CD1c-positive myeloid dendritic cell (primary cell): ENCODE results near the gene ARMH2.
"Not testable (repeated sequence)": the region's sequence is repeated elsewhere in the genome, so short reads cannot be mapped to it uniquely, and the experiment has no call there.

Experiments used
- DNase-seq: peaks from one replicate; pipeline ENCODE4 v3.0.0-alpha.2; 2016; ENCODE audit errors: extremely low spot score

Gene ARMH2

DNA sequence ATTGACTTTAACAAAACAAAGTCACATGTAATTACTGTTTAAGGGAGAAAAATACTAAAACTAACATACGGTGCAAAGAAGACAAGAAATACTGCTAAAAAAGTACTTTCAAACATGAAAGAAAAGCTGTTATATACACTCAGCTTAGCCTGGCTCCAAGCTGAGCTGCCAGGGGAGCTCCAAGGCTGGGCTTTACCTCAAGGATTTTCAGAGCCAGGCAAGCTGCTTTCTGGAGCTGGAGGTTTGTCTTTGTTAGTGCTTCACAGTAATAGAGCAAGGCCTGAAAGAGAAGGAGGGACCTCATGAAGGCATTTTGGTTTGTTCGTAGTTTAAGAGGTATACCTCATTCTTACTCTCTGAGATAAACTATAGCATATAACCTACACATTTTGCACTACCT is 19.6 kb upstream of the ARMH2 start:
- no peak for DNase-seq

DNA sequence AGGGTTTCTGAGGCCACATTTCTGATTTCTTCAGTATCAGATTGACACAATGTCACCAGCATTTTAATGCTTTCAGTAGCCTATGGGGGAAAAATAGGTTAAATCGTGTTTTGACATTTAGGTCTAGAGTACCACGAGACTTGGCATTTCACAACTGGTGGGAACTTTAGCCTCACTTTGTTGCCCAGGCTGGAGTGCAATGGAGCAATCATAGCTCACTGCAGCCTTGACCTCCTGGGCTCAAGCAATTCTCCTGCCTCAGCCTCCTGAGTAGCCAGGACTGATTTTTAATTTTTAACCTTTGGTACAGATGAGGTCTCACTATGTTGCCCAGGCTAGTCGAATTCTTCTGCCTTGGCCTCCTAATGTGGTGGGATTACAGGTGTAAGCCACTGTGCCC is 11.0 kb upstream of the ARMH2 start:
- no peak for DNase-seq

- no peak for DNase-seq
Measured at GRCh38 chr6:24807584-24807983, 8.9 kb upstream of the ARMH2 start.

GRCh38 chr6:24802271-24803059 is 3.7 kb upstream of the ARMH2 start:
- no peak for DNase-seq

- no peak for DNase-seq
Measured at GRCh38 chr6:24799541-24799915, 811 bp upstream of the ARMH2 start.

- no peak for DNase-seq
Measured at GRCh38 chr6:24797596-24798216, 1.0 kb downstream of the ARMH2 start.

DNA sequence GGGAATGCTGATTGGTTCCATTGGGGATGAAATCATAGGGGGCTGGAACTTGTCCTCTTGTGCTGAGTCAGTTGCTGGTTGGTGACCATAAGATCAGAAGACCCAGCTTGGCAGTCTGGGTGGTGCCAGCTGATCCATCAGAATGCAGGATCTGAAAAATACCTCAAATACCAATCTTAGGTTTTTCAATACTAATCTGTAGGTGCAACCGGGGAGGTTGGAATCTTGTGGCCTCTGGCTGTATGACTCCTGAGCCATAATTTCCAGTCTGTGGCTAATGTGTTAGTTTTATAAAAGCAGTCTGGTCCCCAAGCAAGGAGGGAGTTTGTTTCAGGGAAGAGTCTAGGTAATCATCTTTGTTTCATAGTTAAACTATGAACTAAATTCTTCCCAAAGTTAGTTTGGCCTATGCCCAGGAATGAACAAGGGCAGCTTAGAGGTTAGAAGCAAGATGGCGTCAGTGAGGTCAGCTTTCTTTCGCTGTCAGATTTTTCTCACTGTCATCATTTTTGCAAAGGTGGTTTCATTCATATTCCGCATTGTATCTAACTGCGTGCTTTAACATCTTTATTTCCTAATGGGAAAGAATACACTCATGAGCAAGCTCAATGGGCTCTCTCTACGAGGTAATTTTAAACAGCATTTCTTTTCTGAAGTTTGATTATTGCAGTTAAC is 2.0 kb downstream of the ARMH2 start:
- DNase-seq: no peak

DNA sequence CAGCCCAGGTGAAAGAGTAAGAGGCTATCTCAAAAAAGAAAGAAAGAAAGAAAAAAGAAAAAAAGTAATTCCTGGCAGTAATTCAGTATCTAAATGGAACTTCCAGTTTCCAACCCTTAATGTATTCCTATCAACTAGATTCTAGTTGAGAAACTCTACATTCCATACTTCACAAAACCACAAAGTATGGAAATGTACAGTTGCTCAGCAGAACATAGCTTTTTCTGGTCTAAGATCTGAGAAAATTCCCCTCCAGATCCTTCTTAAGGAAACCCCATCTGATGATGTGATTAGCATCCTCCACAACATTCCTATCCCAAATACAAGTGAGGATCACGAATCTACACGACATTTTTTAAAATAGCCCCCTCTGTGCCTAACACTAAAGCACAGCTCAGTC is 3.6 kb downstream of the ARMH2 start:
- no peak for DNase-seq

- DNase-seq: no peak
Measured at GRCh38 chr6:24788031-24788665, 10.6 kb downstream of the ARMH2 start.

- no peak for DNase-seq
Measured at GRCh38 chr6:24780206-24780605, 18.5 kb downstream of the ARMH2 start.

GRCh38 chr6:24779416-24780016 is 19.2 kb downstream of the ARMH2 start:
- no peak for DNase-seq

DNA sequence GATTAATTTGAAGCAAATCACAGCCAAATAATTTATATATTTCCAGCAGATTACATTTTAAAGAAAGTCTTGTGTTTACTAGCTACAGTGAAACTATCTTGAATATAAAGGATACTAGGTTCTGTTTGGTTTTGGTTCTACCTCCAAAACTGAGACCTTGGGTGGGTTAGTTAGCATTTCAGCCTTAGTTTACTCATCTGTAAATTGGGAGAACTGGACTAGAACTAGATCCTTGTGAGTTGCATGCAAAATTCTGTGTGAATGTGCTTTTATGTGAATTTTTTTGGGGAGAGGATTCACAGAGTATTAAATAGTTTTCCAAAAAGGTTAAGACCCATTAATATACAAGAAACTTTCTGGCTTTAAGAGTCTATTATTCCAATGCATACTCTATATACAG is 19.8 kb downstream of the ARMH2 start:
- DNase-seq: no peak

- DNase-seq: no peak
Measured at GRCh38 chr6:24778121-24778520, 20.6 kb downstream of the ARMH2 start.

- DNase-seq: no peak
Measured at GRCh38 chr6:24777227-24777626, 21.5 kb downstream of the ARMH2 start.

GRCh38 chr6:24775520-24776058 is 23.1 kb downstream of the ARMH2 start:
- peak; percentile 27 for DNase-seq

- peak; percentile 99 for DNase-seq
Measured at GRCh38 chr6:24774696-24775519, 23.8 kb downstream of the ARMH2 start, which contains the start of gene GMNN. Gene GMNN (plus strand): TSS chr6:24774937. CDS start chr6:24777247, 2,310 bp downstream.

DNA sequence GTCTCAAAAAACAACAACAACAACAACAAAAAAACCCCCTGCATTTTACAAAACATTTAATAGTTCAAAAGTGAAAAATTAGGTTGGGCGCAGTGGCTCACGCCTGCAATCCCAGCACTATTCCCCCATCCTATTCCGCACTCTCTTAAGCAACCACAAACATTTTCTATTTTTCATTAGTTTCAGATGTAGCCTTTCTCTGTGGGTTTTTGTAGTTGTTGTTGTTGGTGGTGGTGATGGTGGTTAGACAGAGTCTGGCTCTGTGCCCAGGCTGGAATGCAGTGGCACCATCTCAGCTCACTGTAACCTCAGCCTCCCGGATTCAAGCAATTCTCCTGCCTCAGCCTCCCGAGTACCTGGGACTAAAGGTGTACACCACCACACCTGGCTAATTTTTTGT is 30.4 kb downstream of the ARMH2 start:
- DNase-seq: no peak

DNA sequence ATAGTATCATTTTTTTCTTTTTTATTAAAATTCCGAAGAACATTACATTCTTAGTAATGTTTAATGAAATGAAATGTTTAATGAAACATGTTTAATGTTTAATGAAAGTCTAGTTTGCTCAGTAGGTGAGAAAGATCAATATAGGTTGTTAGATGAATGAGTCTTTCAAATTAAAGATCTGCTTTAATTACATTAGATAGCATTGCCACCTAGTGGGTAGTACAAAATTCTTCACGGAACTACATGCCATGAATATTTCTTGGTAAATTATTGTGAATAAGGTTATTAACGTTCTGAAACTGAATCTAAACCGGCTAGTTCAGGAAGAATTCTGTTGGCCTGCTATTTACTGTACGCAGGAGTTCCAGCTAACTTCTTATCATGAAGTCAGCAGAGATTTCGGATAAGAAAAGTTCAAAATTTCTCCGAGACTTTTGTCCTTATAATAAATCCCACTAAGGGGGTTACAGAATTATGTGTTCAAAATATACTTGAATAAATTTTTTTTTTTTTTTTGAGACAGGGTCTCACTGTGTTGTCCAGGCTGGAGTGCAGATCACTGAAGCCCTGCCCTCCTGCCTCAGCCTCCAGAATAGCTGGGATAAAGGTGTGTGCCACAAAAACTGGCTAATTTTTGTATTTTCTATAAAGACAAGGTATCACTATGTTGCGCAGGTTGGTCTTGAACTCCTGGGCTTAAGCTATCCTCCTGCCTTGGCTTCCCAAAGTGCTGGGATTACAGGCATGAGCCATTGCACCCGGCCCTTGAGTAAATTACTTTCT is 31.8 kb downstream of the ARMH2 start:
- DNase-seq: peak; percentile 79

GRCh38 chr6:24765968-24766367 is 32.7 kb downstream of the ARMH2 start:
- not testable (repeated sequence) for DNase-seq
